C4-2B (cell line): ENCODE measurements around the gene EDAR.

Experiments
- CTCF ChIP-seq: fragments of 450-650 bp; conservative IDR thresholded peaks from 2 replicates; pipeline ENCODE4 v1.5.1; 2017; ENCODE audit warnings: mild to moderate bottlenecking
- ZFX ChIP-seq: fragments of 450-650 bp; IDR thresholded peaks from 2 replicates; pipeline ENCODE4 v1.6.1; 2017

GRCh38 chr2:108979461-108979860 is 9.6 kb downstream of the EDAR start:
- TF ChIP-seq CTCF, result no peak
- no peak for TF ChIP-seq ZFX
